Caco-2 (cell line): ENCODE data around the gene APC. TPM values are rescaled to one million over a fixed set of nuclear protein-coding genes. Genes with fewer than 3 reads are reported as not detected.
A peak's percentile ranks its signal among the peaks of the same experiment; 100 is the strongest.

Experiments
- BruUV-seq: library from RNA; stranded (reverse); fragments of 400-500 nt; replicated peaks from 2 replicates; lab custom pipeline; 2021; lab: Mats Ljungman, UMichigan
- CTCF ChIA-PET: fragments of 300-600 bp; sonication (Branson Sonifier 250); formaldehyde crosslinking; loops from one replicate; lab custom pipeline; 2022; ENCODE audit warnings: antibody characterized with exemption; lab: Charles Lee
- POLR2A ChIA-PET: fragments of 300-600 bp; sonication (Branson Sonifier 250); formaldehyde crosslinking; loops from one replicate; lab custom pipeline; 2022; ENCODE audit warnings: antibody characterized with exemption; lab: Charles Lee
- DNase-seq, 2 experiments: peaks; one replicate each; pipeline versions ENCODE4 v3.0.0 to v3.0.0-alpha.2; 2020 to 2022
- H3K27me3 ChIP-seq: replicated peaks from 2 replicates; pipeline ENCODE4 v1.6.0; 2011; ENCODE audit warnings: low read length; ENCODE audit not compliant: control insufficient read depth, insufficient read depth
- H3K36me3 ChIP-seq: 2 replicates; pipeline ENCODE4 v1.5.1; 2011; ENCODE audit warnings: low read length; ENCODE audit not compliant: control insufficient read depth, insufficient read depth
- H3K4me1 ChIP-seq: fragments of 250-450 bp; sonication (Bioruptor Pico); 2 replicates; pipeline ENCODE4 v1.5.1; 2020; ENCODE audit warnings: mild to moderate bottlenecking
- H3K4me3 ChIP-seq: 2 replicates; pipeline ENCODE4 v1.5.1; 2011; ENCODE audit warnings: low read depth, mild to moderate bottlenecking, control low read depth, low read length
- H3K9me3 ChIP-seq: fragments of 250-450 bp; sonication (Bioruptor Pico); 2 replicates; pipeline ENCODE4 v1.5.1; 2020; ENCODE audit warnings: mild to moderate bottlenecking, moderate library complexity
- H3K27ac Mint-ChIP-seq: one replicate; pipeline ENCODE4 v1.8.0; 2022; ENCODE audit warnings: mixed read lengths; ENCODE audit not compliant: unreplicated experiment
- H3K27me3 Mint-ChIP-seq: one replicate; pipeline ENCODE4 v1.8.0; 2022; ENCODE audit warnings: mixed read lengths; ENCODE audit not compliant: insufficient read depth, unreplicated experiment
- H3K36me3 Mint-ChIP-seq: one replicate; pipeline ENCODE4 v1.8.0; 2022; ENCODE audit warnings: mild to moderate bottlenecking, mixed read lengths; ENCODE audit not compliant: insufficient read depth, unreplicated experiment
- H3K4me1 Mint-ChIP-seq: one replicate; pipeline ENCODE4 v1.8.0; 2022; ENCODE audit warnings: low read depth, mixed read lengths; ENCODE audit not compliant: unreplicated experiment
- H3K4me3 Mint-ChIP-seq: one replicate; pipeline ENCODE4 v1.8.0; 2022; ENCODE audit warnings: mild to moderate bottlenecking, moderate library complexity, mixed read lengths; ENCODE audit not compliant: unreplicated experiment
- H3K9me3 Mint-ChIP-seq: one replicate; pipeline ENCODE4 v1.8.0; 2022; ENCODE audit warnings: mixed read lengths; ENCODE audit not compliant: unreplicated experiment
- CTCF ChIP-seq, 2 experiments: fragments of 200-600 bp in 1 of 2; IDR thresholded peaks; 1 replicate in 1 of 2; 2 replicates in 1 of 2; pipeline versions ENCODE4 v1.5.1 to v1.8.0; 2011 to 2022; ENCODE audit warnings: antibody characterized with exemption in 1 of 2, control low read depth in 1 of 2, inconsistent platforms in 1 of 2, low read depth in 1 of 2, low read length in 1 of 2, mild to moderate bottlenecking in 1 of 2, moderate library complexity in 1 of 2; ENCODE audit not compliant: insufficient read depth in 1 of 2, severe bottlenecking in 1 of 2, unreplicated experiment in 1 of 2
- intact Hi-C: fragments of 100-400 bp; cut with micrococcal nuclease; formaldehyde crosslinking; loops from one replicate; pipeline ENCODE4 v1.10.0; 2022; ENCODE audit not compliant: unreplicated experiment
- total RNA-seq: library from RNA; stranded (reverse); gene quantifications from 2 replicates; pipeline ENCODE4 v1.2.3, GENCODE V29; 2022

APC gene
- total RNA-seq, 1 experiment from 2014 or later: 28.6 TPM

DNA sequence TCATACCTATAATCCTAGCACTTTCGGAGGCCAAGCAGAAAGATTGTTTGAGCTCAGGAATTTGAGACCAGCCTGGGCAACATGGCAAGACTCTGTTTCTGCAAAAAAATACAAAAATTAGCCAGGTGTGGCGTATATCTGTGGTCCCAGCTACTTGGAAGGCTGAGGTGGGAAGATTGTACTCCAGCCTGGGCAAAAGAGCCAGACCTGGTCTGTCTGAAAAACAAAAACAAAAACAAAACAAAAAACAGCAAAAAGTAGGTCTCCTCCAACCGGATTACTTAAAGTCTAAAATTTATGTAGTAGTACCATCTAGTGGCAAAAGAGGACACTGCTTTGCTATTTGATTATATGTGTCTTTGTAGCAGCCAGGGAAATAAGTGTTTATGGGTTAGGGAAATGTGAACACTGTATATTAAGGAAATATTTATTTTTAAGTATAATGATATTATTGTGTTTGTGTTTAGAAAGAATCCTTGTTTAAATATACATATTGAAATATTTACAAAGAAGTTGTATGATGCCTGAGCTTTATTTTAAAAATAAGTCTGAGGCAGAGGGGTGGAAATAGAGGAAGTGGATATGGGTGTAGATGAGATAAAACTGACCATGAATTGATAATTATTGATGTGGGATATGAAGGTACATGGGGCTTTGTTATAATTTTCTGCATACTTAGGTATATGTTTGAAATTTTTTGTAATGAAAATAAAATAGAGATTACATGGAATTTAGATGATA lies 20.0 kb downstream of the APC start:
- ChIA-PET POLR2A (interaction anchor here (0.6 kb wide), 1 partner anchor 24 kb away, joined by 3 read pairs; no protein-coding TSS in a partner anchor), CTCF (interaction anchor here (1.2 to 3.0 kb wide), 4 partner anchors 50 to 68 kb away, joined by 3 to 58 read pairs (median 10); no protein-coding TSS in a partner anchor)
- no peaks in the 10 kb centered on the region for H3K4me1 ChIP-seq
- no peak overlapping the region for H3K4me3 ChIP-seq
- Mint-ChIP-seq H3K9me3 (no peaks in the 10 kb centered on the region), H3K36me3 (peaks cover 11% of the 10 kb centered on the region), H3K27me3 (no peaks in the 10 kb centered on the region), H3K4me3 (no peak overlapping the region), H3K27ac (no peak overlapping the region), H3K4me1 (no peaks in the 10 kb centered on the region)
- peak; percentile 61 to 78 for TF ChIP-seq CTCF (IDR thresholded peaks at IDR 0.05; ENCODE audit: insufficient read depth in 1 of 2, low read depth in 1 of 2, low read length in 1 of 2, severe bottlenecking in 1 of 2, unreplicated experiment in 1 of 2)
- no TSS peak for BruUV-seq
- DNase-seq: peak in 1 of 2 experiments; percentile 43
- no peaks in the 10 kb centered on the region for H3K27me3 ChIP-seq
- no peaks in the 10 kb centered on the region for H3K9me3 ChIP-seq
- intact Hi-C loops: loop anchor here (1.0 to 5.0 kb wide), 4 partner anchors 62 to 206 kb away; no protein-coding TSS in a partner anchor
- H3K36me3 ChIP-seq: no peaks in the 10 kb centered on the region; the same call in 1 of the 2 replicates

GRCh38 chr5:112758676-112759075 lies 21.0 kb downstream of the APC start:
- no peaks in the 10 kb centered on the region for H3K27me3 ChIP-seq
- BruUV-seq: no TSS peak
- ChIA-PET POLR2A (no interaction called here), CTCF (interaction anchor here (0.6 to 3.0 kb wide), 4 partner anchors 64 to 86 kb away, joined by 3 to 58 read pairs (median 10); no protein-coding TSS in a partner anchor)
- no peaks in the 10 kb centered on the region for H3K27me3 Mint-ChIP-seq
- no peaks in the 10 kb centered on the region for H3K4me1 Mint-ChIP-seq
- TF ChIP-seq CTCF (IDR thresholded peaks at IDR 0.05; ENCODE audit: insufficient read depth in 1 of 2, low read depth in 1 of 2, low read length in 1 of 2, severe bottlenecking in 1 of 2, unreplicated experiment in 1 of 2): no peak
- H3K36me3 ChIP-seq: no peaks in the 10 kb centered on the region; the same call in 1 of the 2 replicates
- H3K27ac Mint-ChIP-seq: no peak overlapping the region
- no peaks in the 10 kb centered on the region for H3K9me3 Mint-ChIP-seq
- no peak overlapping the region for H3K4me3 ChIP-seq
- peaks cover 11% of the 10 kb centered on the region for H3K36me3 Mint-ChIP-seq
- DNase-seq: no peak
- no peaks in the 10 kb centered on the region for H3K9me3 ChIP-seq
- H3K4me3 Mint-ChIP-seq: no peak overlapping the region
- no peaks in the 10 kb centered on the region for H3K4me1 ChIP-seq
- intact Hi-C loops: loop anchor here (5.0 kb wide), 1 partner anchor 151 kb away; no protein-coding TSS in a partner anchor

GRCh38 chr5:112762113-112762810 lies 24.6 kb downstream of the APC start:
- H3K27ac Mint-ChIP-seq: no peak overlapping the region
- BruUV-seq: no TSS peak
- peaks cover 11% of the 10 kb centered on the region for H3K36me3 Mint-ChIP-seq
- H3K27me3 Mint-ChIP-seq: no peaks in the 10 kb centered on the region
- no peak overlapping the region for H3K4me3 Mint-ChIP-seq
- TF ChIP-seq CTCF (IDR thresholded peaks at IDR 0.05; ENCODE audit: insufficient read depth in 1 of 2, low read depth in 1 of 2, low read length in 1 of 2, severe bottlenecking in 1 of 2, unreplicated experiment in 1 of 2): no peak
- DNase-seq: no peak
- intact Hi-C loops: loop anchor here (5.0 kb wide), 1 partner anchor 85 kb away; no protein-coding TSS in a partner anchor
- Histone ChIP-seq H3K4me1 (no peaks in the 10 kb centered on the region), H3K27me3 (no peaks in the 10 kb centered on the region), H3K36me3 (no peaks in the 10 kb centered on the region), H3K4me3 (no peak overlapping the region), H3K9me3 (no peaks in the 10 kb centered on the region)
- POLR2A ChIA-PET: no interaction called here
- H3K4me1 Mint-ChIP-seq: no peaks in the 10 kb centered on the region
- no peaks in the 10 kb centered on the region for H3K9me3 Mint-ChIP-seq
- CTCF ChIA-PET: no interaction called here
